Nephron progenitor cell (in vitro differentiated cells): ENCODE measurements around the gene CLBA1.

Experiments
- DNase-seq: peaks from one replicate; pipeline ENCODE4 v3.0.0; 2021
- H3K27ac Mint-ChIP-seq: 2 replicates; pipeline ENCODE4 v1.8.0; 2021; ENCODE audit warnings: mild to moderate bottlenecking, moderate library complexity, mixed read lengths
- H3K27me3 Mint-ChIP-seq: 2 replicates; pipeline ENCODE4 v1.8.0; 2021; ENCODE audit warnings: mild to moderate bottlenecking, low read depth, mixed read lengths; ENCODE audit not compliant: poor library complexity
- H3K36me3 Mint-ChIP-seq: 2 replicates; pipeline ENCODE4 v1.8.0; 2021; ENCODE audit warnings: low read depth, mixed read lengths
- H3K4me1 Mint-ChIP-seq: 2 replicates; pipeline ENCODE4 v1.8.0; 2021; ENCODE audit warnings: mixed read lengths
- H3K4me3 Mint-ChIP-seq: 2 replicates; pipeline ENCODE4 v1.8.0; 2021; ENCODE audit warnings: mild to moderate bottlenecking, moderate library complexity, mixed read lengths
- H3K9me3 Mint-ChIP-seq: 2 replicates; pipeline ENCODE4 v1.8.0; 2021; ENCODE audit warnings: mild to moderate bottlenecking, moderate library complexity, mixed read lengths
- TF ChIP-seq, protein P1 (sequence below): fragments of 200-600 bp; sonication (generic); IDR thresholded peaks from 2 replicates; pipeline ENCODE4 v1.5.0; 2021; ENCODE audit warnings: antibody characterized with exemption

Gene CLBA1

GRCh38 chr14:104973385-104974145, 12.0 kb upstream of the CLBA1 start:
- Mint-ChIP-seq H3K27ac (no peak overlapping the region), H3K4me1 (peaks cover 23% of the 10 kb centered on the region)
- DNase-seq = no peak

GRCh38 chr14:104974146-104974541, 11.4 kb upstream of the CLBA1 start:
- TF ChIP-seq, protein P1, sequence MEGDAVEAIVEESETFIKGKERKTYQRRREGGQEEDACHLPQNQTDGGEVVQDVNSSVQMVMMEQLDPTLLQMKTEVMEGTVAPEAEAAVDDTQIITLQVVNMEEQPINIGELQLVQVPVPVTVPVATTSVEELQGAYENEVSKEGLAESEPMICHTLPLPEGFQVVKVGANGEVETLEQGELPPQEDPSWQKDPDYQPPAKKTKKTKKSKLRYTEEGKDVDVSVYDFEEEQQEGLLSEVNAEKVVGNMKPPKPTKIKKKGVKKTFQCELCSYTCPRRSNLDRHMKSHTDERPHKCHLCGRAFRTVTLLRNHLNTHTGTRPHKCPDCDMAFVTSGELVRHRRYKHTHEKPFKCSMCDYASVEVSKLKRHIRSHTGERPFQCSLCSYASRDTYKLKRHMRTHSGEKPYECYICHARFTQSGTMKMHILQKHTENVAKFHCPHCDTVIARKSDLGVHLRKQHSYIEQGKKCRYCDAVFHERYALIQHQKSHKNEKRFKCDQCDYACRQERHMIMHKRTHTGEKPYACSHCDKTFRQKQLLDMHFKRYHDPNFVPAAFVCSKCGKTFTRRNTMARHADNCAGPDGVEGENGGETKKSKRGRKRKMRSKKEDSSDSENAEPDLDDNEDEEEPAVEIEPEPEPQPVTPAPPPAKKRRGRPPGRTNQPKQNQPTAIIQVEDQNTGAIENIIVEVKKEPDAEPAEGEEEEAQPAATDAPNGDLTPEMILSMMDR = no peak
- Mint-ChIP-seq H3K36me3 (no peaks in the 10 kb centered on the region), H3K9me3 (no peaks in the 10 kb centered on the region), H3K27me3 (peaks cover 35% of the 10 kb centered on the region), H3K4me3 (no peak overlapping the region), H3K4me1 (peaks cover 23% of the 10 kb centered on the region), H3K27ac (no peak overlapping the region)
- DNase-seq = no peak

More at GRCh38 chr14:104973385-104974145, 12.0 kb upstream of the CLBA1 start:
- Mint-ChIP-seq H3K9me3 (no peaks in the 10 kb centered on the region), H3K4me3 (no peak overlapping the region), H3K36me3 (no peaks in the 10 kb centered on the region), H3K27me3 (peaks cover 31% of the 10 kb centered on the region)
- TF ChIP-seq, protein P1 = no peak

DNA sequence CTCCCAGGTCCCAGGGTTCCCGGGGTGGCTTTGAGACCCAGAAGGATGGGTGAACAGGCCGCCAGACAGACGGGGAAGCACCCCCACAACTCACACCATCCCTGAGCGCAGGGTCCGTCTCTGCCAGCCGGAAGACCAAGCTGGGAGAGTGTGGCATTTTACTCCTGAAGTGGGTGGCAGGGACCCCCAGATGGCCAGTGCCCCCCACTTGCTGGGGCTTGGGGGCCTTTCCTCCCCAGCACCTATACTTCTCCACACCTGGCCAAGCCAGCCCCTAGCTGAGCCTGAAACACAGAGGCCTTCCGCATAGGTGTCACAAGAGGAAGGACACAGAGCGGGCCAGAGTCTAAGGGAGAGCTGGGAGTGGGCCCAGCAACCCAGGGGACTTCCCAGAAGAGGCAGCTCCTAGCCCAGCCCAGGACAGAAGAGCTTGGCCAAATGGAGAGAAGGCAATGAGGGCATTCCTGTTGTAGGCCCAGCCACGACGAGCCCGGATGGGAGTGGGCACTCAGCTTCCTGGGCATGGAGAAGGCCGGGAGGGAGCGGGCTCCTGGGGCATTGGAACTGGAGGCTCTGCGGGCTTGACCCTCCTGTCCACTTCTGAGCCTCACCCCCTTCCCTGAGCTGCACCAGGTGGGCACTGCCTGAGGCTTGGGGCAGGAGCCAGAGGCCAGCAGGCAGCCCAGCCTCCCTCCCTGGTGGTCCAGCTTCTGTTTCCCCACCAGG, 10.8 kb upstream of the CLBA1 start:
- peaks cover 41% of the 10 kb centered on the region for H3K27me3 Mint-ChIP-seq
- DNase-seq = no peak
- no peak overlapping the region for H3K27ac Mint-ChIP-seq
- TF ChIP-seq, protein P1 = no peak
- H3K9me3 Mint-ChIP-seq = no peaks in the 10 kb centered on the region
- H3K36me3 Mint-ChIP-seq = no peaks in the 10 kb centered on the region
- no peak overlapping the region for H3K4me3 Mint-ChIP-seq
- peaks cover 22% of the 10 kb centered on the region for H3K4me1 Mint-ChIP-seq

DNA sequence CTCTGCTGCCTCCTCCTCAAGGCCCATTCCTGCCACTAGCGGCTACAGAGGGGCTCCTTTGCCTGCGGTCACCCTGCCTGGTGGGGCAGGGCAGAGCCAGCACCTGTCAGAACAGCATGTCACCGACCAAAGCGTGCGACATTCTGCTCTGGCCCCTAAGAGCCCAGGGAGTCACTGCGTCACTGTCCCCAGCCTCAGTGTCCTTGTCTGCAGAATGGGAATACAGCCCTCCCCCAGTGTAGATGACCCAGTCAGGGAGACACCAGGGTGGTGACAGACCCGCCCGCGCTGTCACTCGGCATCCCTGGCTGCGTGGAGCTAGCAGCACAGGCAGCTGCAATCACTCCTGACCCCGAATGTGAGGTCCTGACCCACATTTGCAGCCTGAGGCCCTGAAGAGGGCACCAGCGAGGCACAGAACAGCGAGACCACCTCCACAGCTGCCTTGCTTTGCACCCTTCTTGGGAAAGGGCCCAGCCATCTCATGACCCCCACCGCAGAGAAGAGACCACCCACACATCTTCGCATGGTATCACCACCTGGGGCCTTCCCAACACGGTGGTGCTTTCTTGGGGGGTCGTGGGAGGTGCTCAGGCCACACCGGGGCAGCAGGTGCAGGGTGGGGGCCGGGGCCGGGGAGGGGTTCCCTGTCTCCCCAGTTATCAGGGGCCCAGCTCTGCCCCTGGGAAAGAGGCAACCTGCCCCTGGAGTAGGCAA, 9.9 kb upstream of the CLBA1 start:
- H3K27ac Mint-ChIP-seq = no peak overlapping the region
- TF ChIP-seq, protein P1 = no peak
- peaks cover 25% of the 10 kb centered on the region for H3K4me1 Mint-ChIP-seq
- peak; percentile 43 for DNase-seq
- H3K27me3 Mint-ChIP-seq = peaks cover 49% of the 10 kb centered on the region
- H3K4me3 Mint-ChIP-seq = no peak overlapping the region
- no peaks in the 10 kb centered on the region for H3K9me3 Mint-ChIP-seq
- no peaks in the 10 kb centered on the region for H3K36me3 Mint-ChIP-seq

DNA sequence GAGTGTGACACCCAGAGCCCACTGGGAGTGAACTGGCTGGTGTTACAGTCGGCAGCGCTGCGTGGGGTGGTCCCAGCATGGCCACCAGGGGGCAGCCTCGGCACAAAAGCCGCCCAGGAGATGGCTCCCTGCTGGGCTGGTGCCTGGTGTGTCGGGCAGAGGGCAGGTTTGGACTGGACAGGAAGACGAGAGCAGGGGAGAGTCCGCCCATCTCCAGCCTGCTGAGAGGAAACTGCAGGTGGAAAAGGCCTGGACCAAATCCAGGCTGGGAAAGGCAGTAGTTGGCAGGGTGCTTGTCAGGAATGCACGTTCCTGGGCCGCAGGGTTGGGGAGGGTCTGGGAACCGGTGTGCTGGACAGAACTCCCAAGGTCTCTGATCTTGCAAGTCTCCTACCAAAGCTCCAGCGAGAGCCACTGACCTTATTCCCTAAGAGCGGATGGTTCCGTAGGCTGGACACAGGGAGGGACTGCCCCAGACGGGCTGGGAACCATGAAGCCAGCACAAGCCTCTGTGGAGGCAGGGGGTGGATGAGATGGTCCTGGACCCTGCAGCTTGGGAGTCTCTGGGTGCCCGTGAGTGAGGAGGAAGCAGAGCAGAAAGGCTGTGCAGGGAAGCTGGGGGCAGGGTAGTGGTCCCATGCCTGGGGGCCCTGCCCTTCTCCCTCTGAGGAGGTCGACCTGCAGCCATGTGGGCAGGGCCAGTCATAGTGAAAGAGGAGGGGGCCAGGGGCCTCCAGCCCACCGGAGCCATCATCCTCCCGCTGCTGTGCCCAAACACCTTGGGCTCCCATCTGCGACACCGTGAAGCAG, 9.2 kb upstream of the CLBA1 start:
- peaks cover 56% of the 10 kb centered on the region for H3K27me3 Mint-ChIP-seq
- H3K27ac Mint-ChIP-seq = no peak overlapping the region

More for the DNA sequence above, 9.2 kb upstream of the CLBA1 start:
- no peaks in the 10 kb centered on the region for H3K9me3 Mint-ChIP-seq
- H3K36me3 Mint-ChIP-seq = no peaks in the 10 kb centered on the region
- H3K4me3 Mint-ChIP-seq = peak overlapping the region; percentile 68
- peaks cover 25% of the 10 kb centered on the region for H3K4me1 Mint-ChIP-seq
- DNase-seq = peak; percentile 90
- TF ChIP-seq, protein P1 = peak; percentile 93
